Smooth muscle cell of the brain vasculature (primary cell): ENCODE data around the gene ADAMTS1.
A peak's percentile ranks its signal among the peaks of the same experiment; 100 is the strongest.

Experiments
- DNase-seq: peaks from one replicate; pipeline ENCODE4 v3.0.0-alpha.2; 2012; ENCODE audit warnings: low read depth, low spot score

The ADAMTS1 gene

GRCh38 chr21:26813426-26813998 lies 31.7 kb downstream of the ADAMTS1 start:
- DNase-seq, result no peak

- DNase-seq, result no peak
These were observed 33.0 kb downstream of the ADAMTS1 start for GRCh38 chr21:26812173-26812572.

DNA sequence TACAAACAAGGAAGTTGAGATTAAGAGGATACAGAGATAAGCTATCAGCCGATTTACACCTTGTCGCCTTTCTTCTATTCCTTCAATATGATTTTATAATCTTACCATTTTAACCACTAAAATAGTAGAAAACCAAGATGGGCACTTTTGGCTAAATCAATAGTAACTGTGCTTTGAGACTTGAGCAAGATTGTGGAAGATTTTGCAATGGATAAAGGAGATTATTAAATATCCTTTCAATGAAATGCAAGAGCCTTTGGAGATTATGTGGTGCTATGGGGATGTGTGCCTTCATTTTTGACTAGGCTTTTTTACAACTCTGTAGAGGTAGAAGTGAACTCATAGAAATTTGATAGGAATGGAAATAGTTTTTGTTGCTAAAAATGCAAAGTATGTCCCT lies 33.7 kb downstream of the ADAMTS1 start:
- DNase-seq, result no peak

GRCh38 chr21:26810676-26811415 lies 34.4 kb downstream of the ADAMTS1 start:
- DNase-seq, result no peak

- no peak for DNase-seq
These were observed 34.9 kb downstream of the ADAMTS1 start for GRCh38 chr21:26810266-26810665.

DNA sequence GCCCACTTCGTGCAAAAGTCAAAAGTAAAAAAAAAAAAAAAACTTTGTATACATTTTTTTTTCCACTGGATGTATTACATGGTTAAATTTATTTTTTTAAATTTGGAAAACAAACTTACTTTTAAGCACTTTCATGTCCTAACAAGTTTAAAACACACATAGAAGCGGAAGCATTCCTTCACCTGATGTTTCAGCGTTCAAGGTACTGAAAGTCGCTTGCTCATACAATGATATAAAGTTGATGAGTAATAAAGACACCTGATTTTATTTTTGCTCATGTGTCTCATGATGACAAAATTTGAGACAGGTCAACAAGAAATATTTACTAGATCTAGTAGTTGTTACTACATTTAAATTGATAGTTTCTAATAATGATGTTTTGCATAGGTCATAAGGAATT lies 35.5 kb downstream of the ADAMTS1 start:
- DNase-seq, result no peak

GRCh38 chr21:26806801-26807295 lies 38.4 kb downstream of the ADAMTS1 start:
- no peak for DNase-seq

DNA sequence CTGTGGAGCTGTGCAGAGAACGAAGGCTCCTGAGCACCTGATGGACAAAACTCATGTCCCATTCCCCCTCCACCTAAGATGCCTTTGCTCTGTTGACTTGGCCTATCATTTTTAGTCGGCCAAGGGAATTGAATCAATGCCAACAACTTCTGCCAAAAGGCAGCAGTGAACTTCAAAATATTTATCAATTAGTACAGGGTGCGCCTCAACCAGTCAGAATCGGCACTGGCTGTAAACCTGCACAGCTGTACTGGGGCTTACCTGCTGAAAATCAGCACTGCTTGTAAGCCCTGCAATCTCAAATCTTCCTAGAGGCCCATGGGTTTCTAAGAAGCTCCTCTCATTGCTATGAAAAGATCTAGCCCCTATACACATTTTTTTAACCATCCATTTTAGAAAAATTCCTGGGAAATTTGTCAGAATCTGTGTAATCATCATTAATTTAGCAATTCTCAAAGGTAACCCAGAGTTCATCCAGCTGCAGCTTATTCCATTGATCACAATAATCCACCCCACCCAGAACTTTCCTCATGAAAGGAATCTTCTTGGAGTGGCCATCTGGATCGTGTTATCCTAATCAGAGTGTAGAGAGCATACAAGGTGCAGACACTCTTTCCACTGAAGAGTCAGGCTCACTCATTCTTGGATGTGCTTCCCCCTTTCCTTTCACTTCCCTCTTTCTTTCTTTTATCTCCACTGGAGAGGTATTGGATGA lies 40.2 kb downstream of the ADAMTS1 start:
- DNase-seq, result no peak

DNA sequence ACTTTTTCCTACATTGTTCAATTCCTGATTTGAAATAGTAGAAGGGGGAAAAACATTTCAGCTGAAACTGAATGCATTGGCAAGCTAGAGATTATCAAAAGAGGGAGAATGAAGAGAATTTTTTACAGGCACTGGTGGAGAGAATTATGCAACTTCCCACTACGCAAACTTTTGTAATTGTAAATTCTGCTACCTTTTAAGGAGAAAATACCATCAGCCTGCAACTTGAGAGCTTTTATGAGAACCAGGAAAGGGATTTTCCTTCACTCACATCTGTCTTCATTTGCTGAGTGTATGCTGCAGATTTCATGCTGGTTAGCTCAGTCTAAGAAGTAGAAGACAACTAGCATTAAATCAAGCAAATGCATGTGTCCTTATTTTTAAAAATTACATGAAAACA lies 43.7 kb downstream of the ADAMTS1 start:
- no peak for DNase-seq

GRCh38 chr21:26800970-26801431 lies 44.2 kb downstream of the ADAMTS1 start:
- no peak for DNase-seq

DNA sequence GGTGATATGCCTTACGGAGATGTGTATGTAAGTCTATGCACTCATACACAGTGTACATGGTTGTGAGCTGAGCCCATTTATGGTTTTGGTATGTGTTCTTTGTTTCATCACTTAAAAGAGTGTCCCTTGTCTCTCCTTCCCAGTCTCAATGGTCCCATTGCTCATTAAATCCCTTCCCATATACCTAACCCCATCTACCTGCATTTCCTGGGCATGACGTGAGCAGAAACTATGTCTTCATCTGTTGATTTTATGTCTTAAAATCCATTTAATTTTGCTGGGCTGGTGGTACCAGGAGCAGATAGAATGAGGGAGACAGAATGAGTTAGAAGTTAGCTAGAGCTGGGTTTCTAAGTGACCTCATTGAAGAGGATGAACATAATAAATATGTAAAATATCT lies 44.8 kb downstream of the ADAMTS1 start:
- DNase-seq, result no peak

GRCh38 chr21:26800001-26800400 lies 45.2 kb downstream of the ADAMTS1 start:
- DNase-seq, result no peak

GRCh38 chr21:26798856-26799751 lies 46.1 kb downstream of the ADAMTS1 start:
- DNase-seq, result no peak

DNA sequence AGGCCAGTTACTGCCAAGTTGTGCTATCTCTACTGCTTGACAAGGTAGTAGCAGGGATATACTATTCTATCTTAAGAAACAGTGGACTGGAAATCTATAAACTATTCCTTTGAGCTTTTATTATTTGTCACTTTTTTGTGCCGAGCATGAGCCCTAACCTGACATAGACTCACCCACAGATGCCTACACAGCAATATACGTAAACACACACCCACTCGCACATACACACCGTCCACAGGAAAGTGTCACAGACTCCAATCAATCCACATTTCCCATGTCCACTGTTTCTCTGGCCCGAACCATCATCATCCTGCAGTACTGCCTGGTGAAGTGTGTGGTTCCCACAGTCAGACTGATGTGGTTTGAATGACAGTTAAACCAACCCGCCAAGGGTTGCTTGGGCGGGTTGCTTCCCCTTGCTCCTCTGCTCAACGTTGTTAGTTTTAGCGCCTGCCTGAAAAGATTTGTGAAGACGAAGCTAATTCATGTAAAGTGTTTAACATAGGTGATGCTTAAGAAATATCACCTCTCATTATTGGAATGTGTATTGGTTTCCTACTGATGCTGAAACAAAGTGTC lies 47.2 kb downstream of the ADAMTS1 start:
- no peak for DNase-seq

DNA sequence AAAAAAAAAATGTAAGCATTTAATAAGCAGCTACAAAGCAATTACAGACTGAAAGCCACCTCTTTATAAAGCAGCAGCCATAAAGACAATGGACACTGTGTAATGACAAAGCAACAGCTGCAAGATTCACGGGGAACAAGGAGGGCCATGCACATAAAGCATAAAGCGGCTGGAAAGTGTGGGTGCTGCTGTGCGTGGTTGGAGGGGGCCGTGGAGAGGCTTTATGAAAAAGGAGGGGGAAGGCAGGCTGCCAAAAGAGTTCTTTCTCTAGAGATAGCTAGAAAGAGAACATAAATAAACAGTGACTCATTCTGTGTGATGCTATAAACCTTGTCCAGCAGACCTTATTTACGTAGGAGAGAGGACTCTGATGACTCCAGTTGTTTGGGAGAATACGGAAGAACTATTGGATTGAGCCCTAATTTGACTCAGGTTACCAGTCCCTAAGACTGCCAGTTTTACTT lies 49.3 kb downstream of the ADAMTS1 start:
- DNase-seq, result peak; percentile 70

DNA sequence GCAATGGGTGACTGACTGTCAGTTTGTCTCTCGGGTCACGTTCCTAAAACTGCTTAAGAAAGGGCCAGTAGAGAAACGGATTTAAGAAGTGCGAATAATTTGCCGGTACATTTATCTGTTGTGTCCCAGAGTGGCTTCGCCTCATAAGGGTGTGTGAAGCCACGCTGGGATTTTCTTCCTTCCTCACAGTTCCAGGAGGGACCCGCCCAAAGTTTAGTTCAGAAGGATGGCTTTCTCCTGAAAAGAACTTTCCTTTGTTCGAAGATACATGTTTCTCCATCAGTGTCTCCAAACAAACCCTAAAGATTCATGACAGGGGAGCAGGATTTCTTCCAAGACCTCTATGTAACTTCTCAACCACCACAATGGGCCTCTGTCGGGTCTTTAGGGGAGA lies 49.8 kb downstream of the ADAMTS1 start:
- DNase-seq, result no peak

GRCh38 chr21:26794597-26795411 lies 50.4 kb downstream of the ADAMTS1 start:
- DNase-seq, result no peak

DNA sequence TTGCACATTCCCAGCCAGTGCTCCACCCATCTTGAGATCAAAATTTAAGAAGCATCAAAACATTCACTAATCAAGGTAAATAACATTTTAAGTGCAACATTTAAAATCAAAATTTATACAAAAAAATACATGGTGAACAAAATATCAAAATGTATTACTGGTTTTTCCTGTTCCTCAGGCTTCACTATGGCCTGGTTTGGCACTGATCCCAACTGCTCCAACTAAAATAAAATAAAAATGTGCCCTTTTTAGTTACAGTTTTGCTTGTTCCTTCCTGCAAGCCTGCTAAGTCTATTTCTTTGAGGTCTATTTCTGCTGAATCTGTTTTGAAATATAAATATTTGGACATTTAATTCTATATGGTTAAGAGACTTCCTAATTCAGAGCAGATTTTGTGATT lies 54.9 kb downstream of the ADAMTS1 start:
- no peak for DNase-seq

DNA sequence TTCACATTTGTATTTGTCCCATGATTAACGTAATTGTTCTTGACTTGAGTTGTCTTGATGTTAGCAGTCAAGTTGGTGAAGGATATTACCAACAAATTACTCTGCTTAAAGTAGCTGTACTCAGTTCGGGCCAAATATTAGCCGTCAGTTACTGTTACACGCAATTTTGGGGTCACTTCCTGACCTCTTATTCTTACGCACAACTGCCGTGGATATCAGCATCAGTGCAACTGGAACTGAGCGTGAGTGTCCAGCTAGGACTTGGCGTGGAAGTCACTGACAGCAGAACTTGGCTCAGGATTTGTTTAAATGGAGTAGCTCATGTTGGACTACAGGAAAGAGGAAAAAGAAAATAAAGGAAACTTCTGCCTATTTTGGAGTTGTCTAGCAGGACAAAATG lies 56.4 kb downstream of the ADAMTS1 start:
- no peak for DNase-seq
